Mammary epithelial cell (primary cell): ENCODE results near the gene MEF2B.

Experiments
- CTCF ChIP-seq, 2 donors: IDR thresholded peaks in 1 of 2; conservative IDR thresholded peaks in 1 of 2; 2 replicates each; pipeline ENCODE4 v1.5.1; 2011 to 2012; ENCODE audit warnings: inconsistent platforms in 2 of 2, low read length in 2 of 2, mild to moderate bottlenecking in 2 of 2, control low read depth in 1 of 2, low read depth in 1 of 2; ENCODE audit not compliant: insufficient read depth in 1 of 2; ENCODE audit errors: extremely low read depth in 1 of 2
- EZH2 ChIP-seq: IDR thresholded peaks from 2 replicates; pipeline ENCODE4 v1.6.1; 2012; ENCODE audit warnings: low read length, inconsistent platforms, borderline replicate concordance

GRCh38 chr19:19162495-19162894 is 7.6 kb downstream of the MEF2B start:
- TF ChIP-seq EZH2, result no peak
- TF ChIP-seq CTCF (conservative IDR thresholded peaks at IDR 0.05 in 1 of 2, IDR thresholded peaks at IDR 0.05 in 1 of 2; ENCODE audit: extremely low read depth in 1 of 2, insufficient read depth in 1 of 2, low read depth in 1 of 2, low read length in 2 of 2), result no peak
